Activated T-cell treated with anti-CD3 and anti-CD28 coated beads for 24 hours (primary cell): Measurements from ENCODE around the gene DCTD.
A peak's percentile ranks its signal among the peaks of the same experiment; 100 is the strongest.

Experiments
- DNase-seq: peaks from one replicate; pipeline ENCODE4 v3.0.0-alpha.2; 2020; ENCODE audit warnings: low read depth

DCTD gene

GRCh38 chr4:182917182-182918043, at the start of gene DCTD:
DCTD (minus strand) TSS chr4:182917386; CDS start chr4:182915568, 1,818 bp downstream.
- DNase-seq = peak; percentile 73

DNA sequence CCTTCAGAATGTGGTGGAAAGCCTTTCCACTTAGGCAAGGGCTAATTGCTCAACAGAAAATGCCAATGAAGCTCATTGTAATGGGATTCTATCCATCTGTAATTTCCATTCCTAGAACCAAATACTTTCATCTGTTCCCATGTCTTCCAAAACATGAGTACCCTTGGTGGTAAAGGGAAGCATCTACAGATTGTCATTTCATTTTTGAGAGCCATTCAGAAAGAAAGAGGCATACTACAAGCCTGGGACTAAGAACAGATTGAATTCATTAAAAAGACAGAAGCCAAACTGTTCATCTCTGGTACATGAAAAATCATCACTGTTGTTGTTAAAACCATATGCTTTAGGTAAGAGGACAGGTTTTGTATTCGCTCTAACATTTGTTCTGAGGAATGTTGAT, 43.6 kb upstream of the DCTD start:
- DNase-seq = no peak

DNA sequence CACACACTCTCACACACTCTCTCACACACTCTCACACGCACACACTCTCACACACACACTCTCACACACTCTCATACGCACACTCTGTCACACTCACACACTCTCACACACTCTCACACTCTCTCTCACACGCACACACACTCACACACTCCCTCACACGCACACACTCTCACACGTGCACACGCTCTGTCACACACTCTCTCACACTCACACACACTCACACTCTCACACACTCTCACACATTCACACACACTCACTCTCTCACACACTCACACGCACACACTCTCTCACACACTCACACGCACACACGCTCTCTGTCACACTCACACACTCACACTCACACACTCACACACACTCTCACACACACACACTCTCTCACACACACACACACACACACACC, 43.0 kb upstream of the DCTD start:
- no peak for DNase-seq

- no peak for DNase-seq
These were observed 38.2 kb upstream of the DCTD start for GRCh38 chr4:182955411-182955810.

DNA sequence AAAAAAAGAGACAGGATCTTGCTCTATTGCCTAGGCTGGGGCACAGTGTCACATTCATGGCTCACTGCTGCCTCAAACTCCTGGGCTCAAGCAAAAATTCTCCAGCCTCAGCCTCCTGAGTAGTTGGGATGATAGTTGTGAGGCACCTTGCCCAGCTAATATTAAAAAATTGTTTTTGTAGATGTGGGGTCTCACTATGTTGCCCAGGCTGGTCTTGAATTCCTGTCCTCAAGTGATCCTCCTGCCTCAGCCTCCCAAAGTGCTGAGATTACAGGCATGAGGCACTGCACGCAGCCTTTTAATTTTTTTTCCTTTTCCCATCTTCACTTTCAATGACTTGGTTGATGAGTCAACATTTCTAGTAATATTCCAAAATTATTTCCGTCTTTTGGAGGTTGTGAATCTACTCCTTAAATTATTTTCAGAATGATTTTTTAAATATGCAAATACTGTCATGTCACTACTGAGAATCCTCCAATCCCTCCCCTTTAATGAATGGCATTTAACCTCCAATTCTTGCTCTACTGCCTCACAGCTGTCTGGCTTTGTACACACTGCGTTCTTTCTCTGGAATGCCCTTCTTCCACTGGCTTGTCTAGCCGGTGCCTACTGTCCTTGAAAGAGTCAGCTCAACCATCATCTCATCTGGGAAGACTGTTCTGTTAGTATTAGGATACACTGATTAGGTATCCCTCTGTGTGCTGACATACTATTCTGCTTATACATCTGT, 27.5 kb upstream of the DCTD start:
- no peak for DNase-seq

GRCh38 chr4:182939680-182940079, 22.5 kb upstream of the DCTD start:
- no peak for DNase-seq

GRCh38 chr4:182938205-182938645, 21.0 kb upstream of the DCTD start:
- peak; percentile 57 for DNase-seq

DNA sequence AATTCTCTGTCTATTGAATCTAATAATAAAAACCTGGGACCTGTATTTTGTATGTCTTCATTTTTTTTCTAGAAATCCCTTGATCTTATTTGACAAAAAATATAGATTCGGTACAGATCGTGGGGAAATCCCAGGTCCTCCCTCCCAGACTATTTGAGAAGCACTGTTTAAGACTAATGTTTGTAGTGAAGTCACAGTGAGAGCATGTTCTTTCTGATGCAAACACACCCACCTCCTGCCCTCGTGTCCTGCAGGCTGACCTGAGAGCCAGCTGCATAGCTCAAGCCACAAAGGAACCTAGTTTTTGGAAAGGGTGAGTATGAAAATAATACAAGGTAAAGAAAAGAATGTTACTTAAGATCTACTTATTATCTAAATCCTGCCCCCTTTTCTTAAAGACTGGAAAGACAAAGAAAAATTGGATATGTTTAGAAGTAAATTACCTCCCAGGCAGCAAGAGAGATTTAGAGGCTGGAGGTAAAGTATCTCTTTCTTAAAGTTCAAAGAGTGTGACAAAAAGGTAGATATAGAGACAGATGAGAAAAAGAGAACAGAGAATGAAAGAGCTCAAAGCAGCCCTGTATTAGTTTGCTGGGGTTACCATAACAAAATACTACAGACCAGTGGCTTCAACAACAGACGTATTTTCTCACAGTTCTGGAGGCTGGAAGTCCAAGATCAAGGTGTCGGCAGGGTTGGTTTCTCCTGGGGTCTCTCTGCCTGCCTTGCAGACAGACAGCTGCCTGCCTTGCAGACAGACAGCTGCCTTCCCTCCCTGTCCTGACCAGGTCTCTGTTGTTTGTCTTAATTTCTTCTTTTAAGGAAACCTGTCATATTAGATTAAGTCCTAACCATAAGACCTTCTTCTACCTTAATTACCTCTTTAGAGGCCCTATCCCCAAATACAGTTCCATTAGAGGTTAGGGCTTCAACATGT, 20.4 kb upstream of the DCTD start:
- DNase-seq = no peak

DNA sequence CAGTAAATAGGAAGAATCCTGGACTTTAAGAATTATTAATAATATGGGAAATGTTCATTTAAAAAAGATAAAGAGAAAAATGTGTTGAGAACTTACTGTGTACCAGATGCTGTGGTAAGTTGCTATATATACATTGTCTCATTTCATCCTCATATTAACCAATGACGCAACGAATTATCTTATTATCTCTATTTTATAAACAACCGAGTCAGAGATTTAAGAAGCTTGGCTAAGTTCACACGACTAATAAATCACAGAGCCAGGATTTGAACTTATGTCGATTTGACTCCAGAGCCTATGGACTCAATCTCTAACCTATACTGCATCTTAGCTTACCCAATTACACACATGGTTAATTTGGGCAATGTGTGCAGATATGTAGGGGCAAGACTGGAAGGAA, 15.5 kb upstream of the DCTD start:
- no peak for DNase-seq

- DNase-seq = no peak
These were observed 14.6 kb upstream of the DCTD start for GRCh38 chr4:182931691-182932345.

- no peak for DNase-seq
These were observed 13.7 kb upstream of the DCTD start for GRCh38 chr4:182930889-182931288.

DNA sequence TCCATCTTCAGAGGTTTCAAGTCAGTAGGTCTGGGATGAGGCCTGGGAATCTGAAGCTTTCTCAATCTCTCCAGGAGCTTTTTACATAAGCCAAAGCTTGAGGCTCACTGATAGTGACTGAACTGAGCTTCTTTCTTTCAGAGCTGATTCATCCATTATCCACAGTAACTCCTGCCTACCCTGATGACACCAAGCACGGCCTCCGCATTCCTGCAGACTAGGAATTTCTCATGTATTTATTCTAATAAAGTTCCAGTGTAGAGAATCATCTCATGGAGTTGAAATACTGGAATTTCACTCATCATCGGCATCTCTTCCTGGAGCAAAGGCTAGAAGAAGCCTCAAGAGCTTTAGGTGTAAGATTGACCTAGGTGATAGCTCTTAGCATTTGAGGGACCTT, 12.1 kb upstream of the DCTD start:
- DNase-seq = no peak

GRCh38 chr4:182928061-182928460, 10.9 kb upstream of the DCTD start:
- DNase-seq = no peak

DNA sequence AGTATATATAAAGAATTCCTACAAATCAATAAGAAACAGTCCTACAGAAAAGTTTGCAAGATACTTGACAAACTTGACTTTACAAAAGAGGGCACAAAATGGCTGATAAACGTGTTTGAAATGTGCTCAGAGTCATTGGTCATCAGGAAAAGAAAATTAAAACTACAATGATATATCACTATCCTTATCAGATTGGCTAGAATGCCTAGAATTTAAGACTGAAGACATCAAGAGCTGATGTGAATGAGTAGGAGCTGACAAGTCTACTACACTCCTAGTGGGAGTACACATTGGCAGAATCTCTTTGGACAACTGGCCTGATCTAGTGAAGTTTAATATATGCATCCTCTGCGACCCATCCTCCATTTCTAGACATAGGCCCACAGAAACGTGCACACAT, 10.3 kb upstream of the DCTD start:
- no peak for DNase-seq

GRCh38 chr4:182925855-182926254, 8.7 kb upstream of the DCTD start:
- DNase-seq = no peak

DNA sequence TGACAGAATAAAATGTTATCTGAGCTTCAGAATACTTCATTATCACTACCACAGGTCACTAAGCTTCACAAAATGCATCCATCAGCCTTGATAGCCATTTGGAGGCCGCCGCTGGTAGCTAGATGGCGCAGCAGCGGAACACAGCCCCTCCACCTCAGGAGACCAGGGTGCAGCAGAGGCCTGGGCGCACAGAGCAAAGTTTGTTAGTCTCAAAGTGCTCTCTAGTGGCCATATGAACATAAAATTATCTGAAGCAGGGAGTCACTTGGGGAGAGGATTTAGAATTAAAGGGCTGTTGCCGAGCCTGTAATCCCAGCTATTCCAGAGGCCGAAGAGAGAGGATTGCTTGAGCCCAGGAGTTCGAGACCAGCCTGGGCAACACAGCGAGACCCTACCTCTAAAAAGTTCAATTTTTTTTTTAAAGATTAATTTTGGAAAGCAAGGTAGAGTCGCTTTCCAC, 8.1 kb upstream of the DCTD start:
- DNase-seq = peak; percentile 24

DNA sequence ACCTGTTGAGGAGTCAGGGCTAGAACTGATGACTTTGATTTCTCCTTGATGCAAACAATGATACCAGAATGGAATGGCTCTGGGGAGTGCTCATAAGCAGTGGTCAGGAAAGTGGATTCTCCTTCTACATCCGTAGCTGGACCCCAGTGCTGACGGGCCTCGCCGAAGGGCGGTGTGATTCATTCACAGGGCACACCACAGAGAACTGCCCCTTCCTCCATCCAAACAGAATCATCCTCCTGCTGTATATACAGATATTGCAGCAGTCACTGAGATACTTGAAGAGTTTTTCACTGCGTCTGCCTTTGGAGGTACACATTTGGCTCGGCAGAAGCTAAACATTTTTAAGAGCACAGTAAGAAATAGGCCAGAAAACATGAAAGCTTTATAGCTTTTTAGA, 7.3 kb upstream of the DCTD start:
- no peak for DNase-seq

GRCh38 chr4:182923796-182924340, 6.7 kb upstream of the DCTD start:
- DNase-seq = no peak

GRCh38 chr4:182923366-182923765, 6.2 kb upstream of the DCTD start:
- no peak for DNase-seq

DNA sequence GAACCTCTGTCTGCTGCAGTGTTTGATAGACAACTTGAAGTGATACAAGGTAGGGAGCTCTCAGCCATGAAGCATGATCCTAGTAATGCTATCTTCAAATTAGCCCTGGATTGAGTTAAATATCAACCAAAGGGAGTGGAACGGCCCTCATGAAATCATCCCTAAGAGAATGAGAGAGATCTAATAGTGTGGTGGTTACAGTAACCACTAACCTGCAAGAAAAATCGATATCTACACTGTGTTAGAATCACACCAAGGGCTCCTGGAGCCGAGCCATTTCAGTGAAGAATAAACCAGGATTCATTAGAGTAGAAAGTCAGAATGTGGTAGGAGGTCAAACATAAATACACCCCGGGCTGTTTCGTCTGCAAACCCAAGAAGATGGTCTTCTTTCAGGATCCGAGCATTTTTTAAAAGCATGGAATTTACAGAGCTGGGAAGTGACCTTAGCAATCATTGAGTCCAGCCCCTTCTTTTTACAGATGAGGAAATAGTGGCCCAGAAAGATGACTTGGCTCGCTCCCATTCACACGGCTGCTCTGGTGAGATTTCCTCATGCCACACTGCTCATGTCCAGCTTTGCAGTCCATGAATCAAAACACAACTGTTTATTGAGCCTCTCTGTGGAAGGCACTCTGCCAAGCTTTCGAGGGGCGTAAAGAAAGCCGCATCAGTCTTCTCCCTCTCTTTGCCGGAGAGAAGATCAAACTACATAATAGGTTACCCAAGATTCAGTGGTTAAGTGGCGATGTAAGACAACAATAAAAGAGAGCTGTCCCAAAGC, 5.5 kb upstream of the DCTD start:
- DNase-seq = no peak
